ENCODE results near the gene LRRC4C. TPM values are rescaled to one million over a fixed set of nuclear protein-coding genes. Genes with fewer than 3 reads are reported as not detected.

LRRC4C gene
- total RNA-seq, 1 donor from 2014 or later: not detected

DNA sequence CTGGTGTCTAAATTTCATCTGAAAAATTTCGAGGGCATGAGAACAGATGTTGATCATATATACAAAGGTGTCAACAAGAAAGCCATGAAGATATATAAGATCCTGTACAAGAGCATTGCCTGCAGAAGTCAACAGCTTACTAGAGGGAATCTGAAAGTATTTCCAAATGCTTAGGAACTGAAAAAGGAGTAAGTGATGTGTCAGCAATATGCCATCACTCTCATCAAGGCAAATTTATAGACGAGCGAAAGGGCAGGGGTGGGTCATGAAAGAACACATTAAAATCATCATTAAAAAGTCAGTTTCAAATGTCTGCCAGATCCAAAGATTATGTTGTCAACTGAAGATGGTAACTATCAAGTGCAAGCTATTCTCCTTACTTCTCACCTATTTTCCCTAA, 1299.0 kb downstream of the LRRC4C start:
- Mint-ChIP-seq H3K27me3 (ENCODE audit: low read depth) (no peaks in the 10 kb centered on the region), H3K36me3 (ENCODE audit: low read depth) (no peaks in the 10 kb centered on the region), H3K4me1 (ENCODE audit: low read depth) (no peaks in the 10 kb centered on the region), H3K4me3 (ENCODE audit: low read depth) (no peak overlapping the region), H3K27ac (no peak overlapping the region), H3K9me3 (peaks cover 51% of the 10 kb centered on the region)
- intact Hi-C loops (cut with micrococcal nuclease): no loop called here
- DNase-seq (ENCODE audit: low spot score): no peak

DNA sequence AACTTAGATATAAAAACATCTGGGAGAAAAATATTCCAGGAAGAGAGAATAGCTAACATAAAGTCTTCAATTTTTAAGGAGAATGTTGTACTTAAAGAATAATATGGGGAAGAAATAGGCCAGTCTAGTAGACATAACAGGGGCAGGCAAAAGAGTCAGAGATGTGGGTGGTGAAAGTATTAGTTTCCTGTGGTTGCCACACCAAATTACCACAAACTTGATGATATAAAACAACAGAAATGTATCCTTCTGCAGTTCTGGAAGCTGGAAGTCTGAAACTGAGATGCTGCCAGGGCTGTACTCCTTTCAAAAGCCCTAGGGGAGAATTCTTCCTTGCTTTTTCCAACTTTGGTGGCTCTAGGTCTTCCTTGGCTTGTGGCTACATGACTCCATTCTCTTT, 1309.7 kb downstream of the LRRC4C start:
- Mint-ChIP-seq H3K4me1 (ENCODE audit: low read depth) (no peaks in the 10 kb centered on the region), H3K27ac (no peak overlapping the region), H3K36me3 (ENCODE audit: low read depth) (no peaks in the 10 kb centered on the region), H3K4me3 (ENCODE audit: low read depth) (no peak overlapping the region), H3K9me3 (peaks cover 40% of the 10 kb centered on the region), H3K27me3 (ENCODE audit: low read depth) (no peaks in the 10 kb centered on the region)
- DNase-seq (ENCODE audit: low spot score): no peak
- intact Hi-C loops (cut with micrococcal nuclease): no loop called here

DNA sequence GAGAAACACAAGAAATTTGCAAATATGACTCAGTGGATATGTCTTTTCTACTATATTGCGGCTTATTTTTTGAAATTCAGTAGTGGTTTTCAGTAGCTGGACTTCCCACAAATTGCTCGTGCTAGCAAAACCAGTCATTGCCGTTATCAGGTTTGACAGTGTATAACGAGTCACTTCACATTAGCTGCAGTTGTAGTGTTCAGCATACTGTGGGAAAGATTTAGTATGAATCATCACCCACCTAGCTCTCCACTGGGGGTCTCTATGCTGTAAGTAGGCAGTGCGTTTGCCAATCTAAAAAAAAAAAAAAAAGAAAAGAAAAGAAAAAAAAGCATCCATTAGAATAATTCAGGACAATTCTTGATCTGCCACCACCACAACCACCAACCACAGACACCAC, 1318.9 kb downstream of the LRRC4C start:
- intact Hi-C loops (cut with micrococcal nuclease): no loop called here
- Mint-ChIP-seq H3K4me1 (ENCODE audit: low read depth) (no peaks in the 10 kb centered on the region), H3K27ac (no peak overlapping the region), H3K27me3 (ENCODE audit: low read depth) (no peaks in the 10 kb centered on the region), H3K4me3 (ENCODE audit: low read depth) (no peak overlapping the region), H3K36me3 (ENCODE audit: low read depth) (no peaks in the 10 kb centered on the region), H3K9me3 (peaks cover 44% of the 10 kb centered on the region)
- DNase-seq (ENCODE audit: low spot score): no peak

DNA sequence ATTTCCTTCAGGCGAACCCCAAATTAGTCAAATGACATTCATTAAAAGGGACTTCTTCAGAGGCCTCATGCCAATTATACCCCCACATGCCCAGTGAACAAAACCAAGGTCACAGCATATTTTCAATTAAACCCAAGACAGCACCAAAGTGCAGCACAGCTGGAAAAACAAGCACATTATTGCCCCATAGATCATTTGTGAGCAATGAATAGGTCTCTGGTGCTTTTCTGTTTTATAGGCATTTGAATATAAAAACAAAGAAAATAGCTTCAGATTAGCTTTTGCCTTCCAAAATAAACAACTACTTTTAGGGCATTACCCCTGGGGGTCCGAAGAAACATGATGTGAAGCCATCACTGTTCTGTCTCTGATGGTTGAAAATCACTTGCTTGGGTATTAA, 1319.9 kb downstream of the LRRC4C start:
- no peak overlapping the region for H3K27ac Mint-ChIP-seq
- intact Hi-C loops (cut with micrococcal nuclease): no loop called here
- H3K4me1 Mint-ChIP-seq (ENCODE audit: low read depth): no peaks in the 10 kb centered on the region
- no peak for DNase-seq (ENCODE audit: low spot score)
- H3K36me3 Mint-ChIP-seq (ENCODE audit: low read depth): no peaks in the 10 kb centered on the region
- H3K4me3 Mint-ChIP-seq (ENCODE audit: low read depth): no peak overlapping the region
- H3K27me3 Mint-ChIP-seq (ENCODE audit: low read depth): no peaks in the 10 kb centered on the region
- peaks cover 44% of the 10 kb centered on the region for H3K9me3 Mint-ChIP-seq

DNA sequence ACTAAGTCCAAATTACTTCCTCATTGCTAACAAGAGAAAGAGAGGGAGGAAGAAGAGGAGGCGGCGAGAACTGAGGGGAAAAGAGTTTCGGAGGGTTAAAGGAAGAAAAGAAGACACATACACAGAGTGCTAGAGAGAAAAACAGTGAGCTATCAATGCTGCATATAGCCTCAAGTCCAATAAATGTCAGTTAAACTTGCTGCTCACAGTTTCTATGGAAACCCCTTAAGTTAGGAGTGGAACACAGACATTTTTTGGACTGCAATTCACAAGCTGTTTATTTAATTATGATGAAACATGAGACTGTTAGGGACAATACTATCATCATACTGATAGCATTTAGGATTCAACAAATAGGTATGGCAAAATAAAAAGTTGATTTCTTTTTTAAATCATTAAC, 1320.4 kb downstream of the LRRC4C start:
- Mint-ChIP-seq H3K4me1 (ENCODE audit: low read depth) (no peaks in the 10 kb centered on the region), H3K4me3 (ENCODE audit: low read depth) (no peak overlapping the region), H3K27me3 (ENCODE audit: low read depth) (no peaks in the 10 kb centered on the region), H3K36me3 (ENCODE audit: low read depth) (no peaks in the 10 kb centered on the region), H3K9me3 (peaks cover 44% of the 10 kb centered on the region), H3K27ac (no peak overlapping the region)
- intact Hi-C loops (cut with micrococcal nuclease): no loop called here
- no peak for DNase-seq (ENCODE audit: low spot score)

DNA sequence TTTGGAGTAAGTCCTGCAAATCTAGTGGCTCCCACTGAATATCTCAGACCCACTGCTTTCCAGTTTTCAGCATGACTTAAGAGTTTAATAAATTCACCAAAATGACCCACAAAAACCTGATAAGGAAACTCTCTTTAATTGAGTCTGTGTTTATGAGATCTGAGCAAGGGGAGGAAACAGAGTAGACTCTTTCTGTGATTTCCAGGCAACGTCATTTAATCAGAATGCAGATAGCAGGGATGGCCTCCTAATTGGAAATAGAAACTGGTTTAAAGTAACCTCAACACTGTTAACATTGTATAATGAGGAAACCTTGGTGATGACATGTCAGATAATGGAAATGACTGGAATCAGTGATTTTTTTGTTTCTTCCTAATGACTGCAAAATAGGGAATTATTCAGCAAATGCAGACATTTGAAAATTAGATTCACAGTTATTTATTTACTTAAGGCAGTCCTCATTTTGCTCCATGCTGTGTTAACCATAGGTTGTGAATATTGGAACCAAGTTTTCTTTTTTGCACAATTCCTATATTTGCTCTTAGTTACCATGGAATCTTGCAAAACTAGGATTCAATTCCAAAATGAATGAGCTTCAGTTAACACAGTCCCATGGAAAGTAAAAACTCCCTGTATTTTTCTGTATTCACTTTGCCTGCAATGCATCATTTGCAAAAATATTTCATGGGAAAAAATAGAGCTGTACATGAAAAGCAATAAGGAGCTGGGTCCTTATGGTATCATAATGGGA, 1324.5 kb downstream of the LRRC4C start:
- no peaks in the 10 kb centered on the region for H3K4me1 Mint-ChIP-seq (ENCODE audit: low read depth)
- H3K4me3 Mint-ChIP-seq (ENCODE audit: low read depth): no peak overlapping the region
- no peak for DNase-seq (ENCODE audit: low spot score)

DNA sequence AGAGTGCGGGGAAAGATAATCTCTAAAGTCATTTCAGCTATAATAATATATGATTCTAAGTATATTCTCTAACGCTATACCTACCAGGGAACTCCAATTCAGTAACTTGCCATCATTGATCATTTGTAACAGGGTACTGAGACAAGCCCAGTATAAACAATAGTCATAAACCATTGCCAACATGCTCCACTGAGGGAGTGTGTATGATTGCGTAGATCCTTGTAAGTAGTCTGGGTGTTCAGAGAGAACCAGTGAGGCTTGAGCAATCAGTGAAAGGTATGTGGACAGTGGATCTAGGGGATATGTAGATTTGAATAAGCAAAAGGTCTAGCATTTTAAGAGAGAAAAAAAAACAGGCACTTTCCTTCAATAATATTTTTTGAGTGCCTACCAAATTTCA, 1326.0 kb downstream of the LRRC4C start:
- Mint-ChIP-seq H3K4me3 (ENCODE audit: low read depth) (no peak overlapping the region), H3K9me3 (peaks cover 29% of the 10 kb centered on the region), H3K36me3 (ENCODE audit: low read depth) (no peaks in the 10 kb centered on the region), H3K4me1 (ENCODE audit: low read depth) (no peaks in the 10 kb centered on the region), H3K27me3 (ENCODE audit: low read depth) (no peaks in the 10 kb centered on the region), H3K27ac (no peak overlapping the region)
- DNase-seq (ENCODE audit: low spot score): no peak
- intact Hi-C loops (cut with micrococcal nuclease): no loop called here

More for the DNA sequence above, 1324.5 kb downstream of the LRRC4C start:
- no peak overlapping the region for H3K27ac Mint-ChIP-seq
- no peaks in the 10 kb centered on the region for H3K27me3 Mint-ChIP-seq (ENCODE audit: low read depth)
- no peaks in the 10 kb centered on the region for H3K36me3 Mint-ChIP-seq (ENCODE audit: low read depth)
- peaks cover 33% of the 10 kb centered on the region for H3K9me3 Mint-ChIP-seq
- intact Hi-C loops (cut with micrococcal nuclease): no loop called here

DNA sequence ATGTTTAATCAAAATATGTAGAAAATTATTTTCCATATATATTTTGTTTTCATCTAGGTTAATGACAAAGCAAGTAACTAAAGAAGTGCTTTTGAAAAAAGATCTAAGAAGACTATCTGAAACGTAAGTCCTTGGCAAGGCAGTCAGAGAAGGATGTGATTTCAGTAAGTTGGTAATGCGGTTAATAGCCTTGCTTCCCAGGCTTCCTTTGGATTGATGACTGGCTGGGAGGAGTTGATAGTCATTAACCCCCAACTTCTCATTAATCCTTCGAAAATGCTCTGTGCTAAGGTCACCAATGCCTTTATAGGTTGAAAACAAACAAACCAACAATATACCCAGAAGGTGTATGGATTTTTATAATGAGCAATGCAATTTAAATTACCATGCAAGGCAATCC, 1326.5 kb downstream of the LRRC4C start:
- no peaks in the 10 kb centered on the region for H3K27me3 Mint-ChIP-seq (ENCODE audit: low read depth)
- no peak overlapping the region for H3K27ac Mint-ChIP-seq
- H3K9me3 Mint-ChIP-seq: peaks cover 29% of the 10 kb centered on the region
- no peak overlapping the region for H3K4me3 Mint-ChIP-seq (ENCODE audit: low read depth)
- DNase-seq (ENCODE audit: low spot score): no peak
- H3K36me3 Mint-ChIP-seq (ENCODE audit: low read depth): no peaks in the 10 kb centered on the region
- no peaks in the 10 kb centered on the region for H3K4me1 Mint-ChIP-seq (ENCODE audit: low read depth)
- intact Hi-C loops (cut with micrococcal nuclease): no loop called here

DNA sequence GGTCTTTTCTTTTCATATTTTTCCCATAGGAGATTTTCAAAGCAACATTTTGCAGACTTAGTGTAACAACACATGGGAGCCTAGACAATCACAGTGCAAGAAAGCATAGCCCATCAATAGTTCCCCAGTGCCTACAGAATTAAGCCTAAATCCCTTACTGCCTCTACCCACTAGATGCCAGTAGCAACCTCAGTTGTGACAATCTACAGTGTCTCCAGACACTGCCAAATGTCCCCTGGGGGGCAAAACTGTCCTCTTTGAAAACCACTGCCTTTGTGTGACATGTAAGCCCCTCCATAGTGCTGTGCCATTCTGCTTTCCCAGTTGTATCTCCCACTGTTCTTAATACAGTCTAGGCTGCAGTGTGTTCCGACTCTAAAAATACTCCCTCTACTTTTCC, 1329.0 kb downstream of the LRRC4C start:
- peaks cover 29% of the 10 kb centered on the region for H3K9me3 Mint-ChIP-seq
- H3K27ac Mint-ChIP-seq: no peak overlapping the region
- no peaks in the 10 kb centered on the region for H3K27me3 Mint-ChIP-seq (ENCODE audit: low read depth)
- no peak overlapping the region for H3K4me3 Mint-ChIP-seq (ENCODE audit: low read depth)
- no peaks in the 10 kb centered on the region for H3K36me3 Mint-ChIP-seq (ENCODE audit: low read depth)
- no peaks in the 10 kb centered on the region for H3K4me1 Mint-ChIP-seq (ENCODE audit: low read depth)
- no peak for DNase-seq (ENCODE audit: low spot score)
- intact Hi-C loops (cut with micrococcal nuclease): no loop called here

DNA sequence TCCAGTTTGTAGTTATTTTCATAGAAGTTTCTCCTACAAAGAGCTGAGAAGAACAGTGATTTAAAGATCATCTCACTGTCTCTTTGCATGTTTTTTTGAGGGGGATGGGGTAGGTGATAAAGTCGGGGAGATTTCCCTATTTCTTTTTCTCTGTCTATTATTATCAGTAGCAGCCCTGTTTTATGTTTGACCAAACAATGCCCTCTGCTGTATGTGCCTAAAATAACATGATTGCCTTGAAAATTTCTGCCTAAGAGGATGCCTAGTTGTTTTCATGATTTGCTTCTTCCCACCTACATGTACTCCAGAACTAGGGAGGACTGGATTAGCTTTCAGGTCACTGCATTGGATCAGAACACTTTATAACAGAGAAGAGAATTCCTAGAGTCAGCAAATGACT, 1330.2 kb downstream of the LRRC4C start:
- no peak for DNase-seq (ENCODE audit: low spot score)
- Mint-ChIP-seq H3K36me3 (ENCODE audit: low read depth) (no peaks in the 10 kb centered on the region), H3K4me3 (ENCODE audit: low read depth) (no peak overlapping the region), H3K27ac (no peak overlapping the region), H3K9me3 (peaks cover 31% of the 10 kb centered on the region), H3K4me1 (ENCODE audit: low read depth) (no peaks in the 10 kb centered on the region), H3K27me3 (ENCODE audit: low read depth) (no peaks in the 10 kb centered on the region)
- intact Hi-C loops (cut with micrococcal nuclease): no loop called here

DNA sequence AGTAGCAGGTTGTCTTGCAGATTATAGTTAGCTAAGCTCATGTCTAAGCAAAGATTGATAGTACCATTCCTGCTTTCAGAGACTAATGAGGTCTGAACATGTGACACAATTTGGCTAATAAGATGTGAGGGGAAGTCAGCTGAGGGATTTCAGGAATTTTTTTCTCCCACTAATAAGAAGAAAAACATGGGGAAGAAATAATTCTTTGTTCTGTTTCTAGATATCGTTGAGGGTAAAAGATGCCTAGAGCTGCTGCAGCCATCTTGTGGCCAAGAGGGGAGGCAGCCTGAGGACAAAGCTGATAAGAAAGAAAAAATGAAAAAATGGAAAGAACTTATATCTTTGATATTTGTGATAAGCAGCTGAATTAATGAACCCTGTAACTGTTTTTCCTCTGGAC, 1334.4 kb downstream of the LRRC4C start:
- intact Hi-C loops (cut with micrococcal nuclease): no loop called here
- no peak for DNase-seq (ENCODE audit: low spot score)
- H3K9me3 Mint-ChIP-seq: peaks cover 27% of the 10 kb centered on the region
- H3K36me3 Mint-ChIP-seq (ENCODE audit: low read depth): no peaks in the 10 kb centered on the region
- no peak overlapping the region for H3K4me3 Mint-ChIP-seq (ENCODE audit: low read depth)
- H3K27me3 Mint-ChIP-seq (ENCODE audit: low read depth): no peaks in the 10 kb centered on the region
- H3K4me1 Mint-ChIP-seq (ENCODE audit: low read depth): no peaks in the 10 kb centered on the region
- no peak overlapping the region for H3K27ac Mint-ChIP-seq

DNA sequence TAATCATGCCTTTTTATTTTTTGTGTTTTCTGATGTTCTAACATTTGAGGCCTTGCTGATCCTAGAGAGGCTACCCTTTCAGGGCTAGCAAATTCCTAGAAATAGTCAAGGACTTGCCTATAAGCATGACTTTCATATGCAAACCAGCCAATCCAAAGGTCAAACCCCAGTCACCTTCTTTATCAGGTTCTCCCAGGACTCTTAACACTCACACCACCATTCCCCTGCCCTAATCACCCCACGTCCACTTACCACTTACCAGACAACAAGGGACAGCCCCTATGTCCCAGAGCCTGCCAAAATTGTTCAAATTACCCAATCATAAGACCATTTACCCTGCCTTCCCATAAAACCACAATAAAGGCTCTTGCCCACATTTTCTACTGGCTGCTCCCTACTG, 1339.8 kb downstream of the LRRC4C start:
- DNase-seq (ENCODE audit: low spot score): no peak
- intact Hi-C loops (cut with micrococcal nuclease): no loop called here
- Mint-ChIP-seq H3K4me1 (ENCODE audit: low read depth) (no peaks in the 10 kb centered on the region), H3K27ac (no peak overlapping the region), H3K4me3 (ENCODE audit: low read depth) (no peak overlapping the region), H3K9me3 (peaks cover 34% of the 10 kb centered on the region), H3K36me3 (ENCODE audit: low read depth) (no peaks in the 10 kb centered on the region), H3K27me3 (ENCODE audit: low read depth) (no peaks in the 10 kb centered on the region)

DNA sequence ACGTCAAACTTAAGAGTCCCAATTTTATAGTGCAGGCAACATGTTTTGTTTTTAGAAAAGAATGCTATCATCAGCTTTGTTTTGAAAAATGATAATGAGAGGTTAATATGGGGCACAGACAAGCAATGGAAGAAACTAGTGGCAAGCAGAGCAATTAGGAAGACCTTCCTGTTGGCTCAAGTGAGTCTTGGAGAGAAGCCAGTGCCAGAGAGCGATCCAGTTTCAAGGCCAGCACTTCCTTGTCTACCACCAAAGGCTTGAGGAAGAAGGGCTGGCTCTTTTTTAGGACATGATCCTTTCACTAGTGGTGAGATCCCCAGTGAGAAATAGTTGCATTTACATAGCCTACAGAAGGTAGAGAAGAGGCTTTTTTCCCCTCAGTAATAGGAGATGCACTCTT, 1340.7 kb downstream of the LRRC4C start:
- Mint-ChIP-seq H3K27me3 (ENCODE audit: low read depth) (no peaks in the 10 kb centered on the region), H3K4me1 (ENCODE audit: low read depth) (no peaks in the 10 kb centered on the region), H3K9me3 (peaks cover 37% of the 10 kb centered on the region), H3K27ac (no peak overlapping the region), H3K36me3 (ENCODE audit: low read depth) (no peaks in the 10 kb centered on the region), H3K4me3 (ENCODE audit: low read depth) (no peak overlapping the region)
- intact Hi-C loops (cut with micrococcal nuclease): no loop called here
- DNase-seq (ENCODE audit: low spot score): no peak

DNA sequence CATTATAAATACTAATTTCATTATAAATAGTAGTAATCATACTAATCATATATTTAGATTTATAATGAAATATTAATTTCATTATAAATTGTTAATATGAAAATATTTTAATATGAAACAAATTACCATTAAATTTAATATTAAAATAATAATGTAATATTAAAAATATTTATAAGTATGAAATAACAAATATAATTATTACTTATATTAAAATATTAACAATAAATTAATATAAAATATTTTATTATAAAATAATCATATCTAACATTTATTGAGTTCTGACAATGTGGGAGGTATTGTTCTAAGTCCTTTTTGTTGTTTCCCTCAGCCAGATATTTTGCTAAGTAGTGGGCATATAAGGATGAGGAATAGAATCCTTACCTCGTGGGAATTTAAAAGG, 1341.4 kb downstream of the LRRC4C start:
- peaks cover 39% of the 10 kb centered on the region for H3K9me3 Mint-ChIP-seq
- no peak overlapping the region for H3K27ac Mint-ChIP-seq
- H3K36me3 Mint-ChIP-seq (ENCODE audit: low read depth): no peaks in the 10 kb centered on the region
- H3K4me1 Mint-ChIP-seq (ENCODE audit: low read depth): no peaks in the 10 kb centered on the region
- intact Hi-C loops (cut with micrococcal nuclease): no loop called here
- H3K27me3 Mint-ChIP-seq (ENCODE audit: low read depth): no peaks in the 10 kb centered on the region
- DNase-seq (ENCODE audit: low spot score): no peak
- no peak overlapping the region for H3K4me3 Mint-ChIP-seq (ENCODE audit: low read depth)
